Endothelial cell of umbilical vein (primary cell): Measurements from ENCODE around the gene EZR. TPM values are rescaled to one million over a fixed set of nuclear protein-coding genes. Genes with fewer than 3 reads are reported as not detected.

Experiments
- BruUV-seq: library from RNA; stranded (reverse); fragments of 400-500 nt; replicated peaks from 2 replicates; lab custom pipeline; 2021; lab: Mats Ljungman, UMichigan
- CTCF ChIA-PET: fragments of 300-600, 350-600 bp; sonication (Branson Sonifier 250); formaldehyde crosslinking; loops from one replicate; lab custom pipeline; 2021; ENCODE audit warnings: antibody characterized with exemption, inconsistent platforms; lab: Charles Lee
- POLR2A ChIA-PET: fragments of 300-600, 350-600 bp; sonication (Branson Sonifier 250); formaldehyde crosslinking; loops from one replicate; lab custom pipeline; 2021; ENCODE audit warnings: antibody characterized with exemption, inconsistent platforms; lab: Charles Lee
- DNase-seq: peaks from one replicate; pipeline ENCODE4 v3.0.0-alpha.2; 2011; ENCODE audit warnings: low read depth, low spot score
- FAIRE-seq: peaks from 2 replicates; lab custom pipeline; 2011; peaks lifted over from hg19 to GRCh38; lab: Jason Lieb, UNC
- H2AFZ ChIP-seq: 2 replicates; pipeline ENCODE4 v1.6.0; 2012; ENCODE audit warnings: low read depth, low read length, control low read depth, inconsistent platforms
- H3K27ac ChIP-seq: 2 replicates; pipeline ENCODE4 v1.5.1; 2011; ENCODE audit warnings: low read depth, mild to moderate bottlenecking, control low read depth, low read length, moderate library complexity; ENCODE audit not compliant: insufficient read depth
- H3K27me3 ChIP-seq, 2 experiments: 2 replicates each; pipeline versions ENCODE4 v1.6.0 to v1.6.1; 2011; ENCODE audit warnings: low read length in 2 of 2, mixed read lengths in 1 of 2; ENCODE audit not compliant: control insufficient read depth in 2 of 2, insufficient read depth in 2 of 2
- H3K36me3 ChIP-seq, 2 experiments: 2 replicates in 1 of 2; 3 replicates in 1 of 2; pipeline ENCODE4 v1.5.1; 2011; ENCODE audit warnings: low read length in 2 of 2, mild to moderate bottlenecking in 1 of 2, moderate library complexity in 1 of 2; ENCODE audit not compliant: control insufficient read depth in 2 of 2, insufficient read depth in 2 of 2; ENCODE audit errors: extremely low read depth in 1 of 2
- H3K4me1 ChIP-seq: 3 replicates; pipeline ENCODE4 v1.5.1; 2011; ENCODE audit warnings: mild to moderate bottlenecking, low read length; ENCODE audit not compliant: control insufficient read depth, insufficient read depth; ENCODE audit errors: extremely low read depth
- H3K4me2 ChIP-seq: 2 replicates; pipeline ENCODE4 v1.6.1; 2011; ENCODE audit warnings: low read length, control low read depth, mixed read lengths; ENCODE audit not compliant: insufficient read depth
- H3K4me3 ChIP-seq, 3 experiments: fragments of 200-600 bp in 1 of 3; sonication (generic), shearing (Covaris generic) in 1 of 3; replicated peaks in 1 of 3; 2 replicates each; pipeline ENCODE4 v1.5.1; 2011 to 2016; ENCODE audit warnings: control low read depth in 3 of 3, low read length in 3 of 3, mild to moderate bottlenecking in 2 of 3, inconsistent platforms in 1 of 3, low read depth in 1 of 3, moderate library complexity in 1 of 3; ENCODE audit not compliant: insufficient read depth in 1 of 3
- H3K79me2 ChIP-seq: 2 replicates; pipeline ENCODE4 v1.6.0; 2012; ENCODE audit warnings: low read length, inconsistent platforms; ENCODE audit not compliant: control insufficient read depth, insufficient read depth
- H3K9ac ChIP-seq: replicated peaks from 2 replicates; pipeline ENCODE3; 2011; ENCODE audit warnings: low read length, control low read depth; ENCODE audit not compliant: insufficient read depth; ENCODE audit errors: extremely low read depth
- H3K9me1 ChIP-seq: replicated peaks from 3 replicates; pipeline ENCODE4 v1.6.0; 2011; ENCODE audit warnings: mild to moderate bottlenecking, low read length; ENCODE audit not compliant: control insufficient read depth, insufficient read depth; ENCODE audit errors: extremely low read depth
- H3K9me3 ChIP-seq: replicated peaks from 2 replicates; pipeline ENCODE4 v1.5.1; 2012; ENCODE audit warnings: low read length, inconsistent platforms; ENCODE audit not compliant: control insufficient read depth, insufficient read depth
- H4K20me1 ChIP-seq: replicated peaks from 2 replicates; pipeline ENCODE3; 2011; ENCODE audit warnings: mild to moderate bottlenecking, low read length; ENCODE audit not compliant: control insufficient read depth, insufficient read depth; ENCODE audit errors: extremely low read depth
- CTCF ChIP-seq, 2 donors: IDR thresholded peaks; 1 replicate in 1 of 2; 2 replicates in 1 of 2; pipeline ENCODE4 v1.5.1; 2011; ENCODE audit warnings: low read length in 2 of 2, mild to moderate bottlenecking in 2 of 2, moderate library complexity in 2 of 2, control low read depth in 1 of 2, inconsistent platforms in 1 of 2, low read depth in 1 of 2; ENCODE audit not compliant: insufficient read depth in 1 of 2; ENCODE audit errors: extremely low read depth in 1 of 2
- EZH2 ChIP-seq: IDR thresholded peaks from 2 replicates; pipeline ENCODE4 v1.6.1; 2012; ENCODE audit warnings: borderline replicate concordance, low read depth, mild to moderate bottlenecking, moderate library complexity, low read length, inconsistent platforms; ENCODE audit not compliant: severe bottlenecking
- FOS ChIP-seq: IDR thresholded peaks from 2 replicates; pipeline ENCODE4 v1.6.1; 2011; ENCODE audit warnings: mild to moderate bottlenecking, low read length, moderate library complexity, borderline replicate concordance; ENCODE audit not compliant: insufficient read depth
- GATA2 ChIP-seq: IDR thresholded peaks from 2 replicates; pipeline ENCODE4 v1.7.0; 2011; ENCODE audit warnings: low read depth, mild to moderate bottlenecking, moderate library complexity, mixed read lengths, low read length; ENCODE audit not compliant: insufficient read length, insufficient read depth
- JUN ChIP-seq: IDR thresholded peaks from 2 replicates; pipeline ENCODE4 v1.6.1; 2011; ENCODE audit warnings: borderline replicate concordance, low read depth; ENCODE audit not compliant: insufficient read length, insufficient read depth
- MAX ChIP-seq: IDR thresholded peaks from 2 replicates; pipeline ENCODE4 v1.6.1; 2011; ENCODE audit not compliant: insufficient read depth, insufficient read length
- MYC ChIP-seq: IDR thresholded peaks from one replicate; pipeline ENCODE4 v1.6.1; 2011; ENCODE audit warnings: mild to moderate bottlenecking, low read depth, low read length
- POLR2A ChIP-seq: IDR thresholded peaks from 2 replicates; pipeline ENCODE4 v1.6.1; 2012; ENCODE audit warnings: low read depth, mild to moderate bottlenecking, control low read depth, low read length
- POLR2AphosphoS5 ChIP-seq: IDR thresholded peaks from 2 replicates; pipeline ENCODE4 v1.6.1; 2012; ENCODE audit warnings: low read depth, mild to moderate bottlenecking, control low read depth, low read length, moderate library complexity; ENCODE audit not compliant: insufficient read depth
- dilution Hi-C: fragments of 300-500 bp; cut with MboI; formaldehyde crosslinking; loops from one replicate; pipeline ENCODE4 v1.15.0; 2019; ENCODE audit warnings: low sequenced_read_pairs; ENCODE audit not compliant: extremely low pct_ligation_motif_present
- intact Hi-C: fragments of 100-400 bp; cut with micrococcal nuclease; formaldehyde crosslinking; loops from one replicate; pipeline ENCODE4 v1.10.0; 2022
- polyA plus RNA-seq, 4 experiments: library from polyadenylated mRNA; depleted of rRNA in 3 of 4; stranded (reverse) in 3 of 4; unstranded in 1 of 4; fragments of >200 nt; gene quantifications; 2 replicates each; pipeline versions ENCODE4 v1.2.1 to v1.2.3, GENCODE V29; 2011 to 2012; ENCODE audit warnings: missing spikeins in 1 of 4
- total RNA-seq: library from RNA; stranded (reverse); gene quantifications from 2 replicates; pipeline ENCODE4 v1.2.3, GENCODE V29; 2021

EZR gene
- total and polyA plus RNA-seq, 2 donors (not counting 3 experiments of a cell fraction or from before 2014, with no cell fraction given): 58.5 to 108 TPM

DNA sequence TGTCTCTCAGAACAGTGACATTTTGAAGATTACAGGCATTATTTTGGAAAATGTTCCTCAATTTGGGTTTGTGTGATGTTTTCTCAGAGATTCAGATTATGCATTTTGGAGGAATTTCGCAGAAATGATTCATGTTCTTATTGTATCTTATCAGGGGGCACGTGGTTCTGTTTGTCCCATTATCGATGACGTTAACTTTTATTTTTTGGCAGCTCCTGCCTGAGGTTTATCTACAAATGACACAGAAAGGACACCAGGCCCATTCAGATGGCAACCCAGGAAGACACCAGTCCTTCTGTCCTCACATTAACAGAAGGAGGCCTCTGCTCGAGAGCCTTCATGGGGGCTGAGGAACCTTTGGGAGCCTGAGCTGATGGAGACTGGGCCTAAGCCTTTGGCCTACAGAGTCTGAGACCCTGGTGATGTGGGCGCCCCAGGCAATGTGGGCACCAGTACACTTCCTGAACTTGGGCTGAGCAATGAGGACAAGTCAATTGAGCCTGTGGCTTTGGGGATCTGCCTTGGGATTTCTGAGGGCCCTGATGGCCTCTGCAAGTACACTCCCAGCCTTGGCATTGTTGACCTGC lies 41.2 kb upstream of the EZR start:
- H3K36me3 ChIP-seq: no peaks in the 10 kb centered on the region
- TF ChIP-seq POLR2A (no peak), GATA2 (no peak), EZH2 (no peak), MYC (no peak), MAX (no peak), JUN (no peak), POLR2AphosphoS5 (no peak), CTCF (IDR thresholded peaks at IDR 0.05; ENCODE audit: extremely low read depth in 1 of 2, insufficient read depth in 1 of 2, low read depth in 1 of 2, low read length in 2 of 2) (no peak), FOS (no peak)
- intact Hi-C loops (no loop called here), dilution Hi-C loops (no loop called here)
- H3K27me3 ChIP-seq: peaks cover 2 to 3% of the 10 kb centered on the region in 2 experiments
- no peaks in the 10 kb centered on the region for H3K9me1 ChIP-seq
- no peak overlapping the region for H3K9ac ChIP-seq
- no peaks in the 10 kb centered on the region for H3K4me1 ChIP-seq
- H3K4me3 ChIP-seq: no peak overlapping the region
- no peak for DNase-seq
- no peak overlapping the region for H2AFZ ChIP-seq
- H3K9me3 ChIP-seq: no peaks in the 10 kb centered on the region
- FAIRE-seq: no peak
- no peak overlapping the region for H3K4me2 ChIP-seq
- ChIA-PET CTCF (no interaction called here), POLR2A (no interaction called here)
- no peaks in the 10 kb centered on the region for H4K20me1 ChIP-seq
- H3K27ac ChIP-seq: no peak overlapping the region
- no peaks in the 10 kb centered on the region for H3K79me2 ChIP-seq
- no TSS peak for BruUV-seq
